NCI-H2029 (cell line): Measurements from ENCODE around the gene AP5S1.
A peak's percentile ranks its signal among the peaks of the same experiment; 100 is the strongest.

Source experiments
- DNase-seq: peaks from one replicate; lab custom pipeline; 2025; lab: John Stamatoyannopoulos, UW

The AP5S1 gene

DNA sequence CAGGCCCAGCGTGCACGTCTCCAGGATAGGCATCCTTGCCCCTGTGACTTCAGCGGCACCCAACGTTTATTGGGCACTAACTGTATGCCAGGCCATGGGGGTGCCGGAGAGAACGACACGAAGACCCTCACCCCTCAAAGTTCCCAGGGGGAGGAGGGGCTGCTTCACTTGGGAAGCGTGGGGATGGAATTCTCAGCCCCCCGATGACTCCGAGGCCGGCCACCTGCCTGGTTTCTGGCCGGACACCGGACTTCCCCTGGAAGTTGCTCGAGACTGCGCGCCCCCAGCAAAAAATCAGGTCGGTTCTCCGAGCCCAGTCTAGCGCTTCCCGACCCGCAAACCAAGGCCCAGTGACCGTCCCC, 26.0 kb downstream of the AP5S1 start:
- DNase-seq, result no peak

DNA sequence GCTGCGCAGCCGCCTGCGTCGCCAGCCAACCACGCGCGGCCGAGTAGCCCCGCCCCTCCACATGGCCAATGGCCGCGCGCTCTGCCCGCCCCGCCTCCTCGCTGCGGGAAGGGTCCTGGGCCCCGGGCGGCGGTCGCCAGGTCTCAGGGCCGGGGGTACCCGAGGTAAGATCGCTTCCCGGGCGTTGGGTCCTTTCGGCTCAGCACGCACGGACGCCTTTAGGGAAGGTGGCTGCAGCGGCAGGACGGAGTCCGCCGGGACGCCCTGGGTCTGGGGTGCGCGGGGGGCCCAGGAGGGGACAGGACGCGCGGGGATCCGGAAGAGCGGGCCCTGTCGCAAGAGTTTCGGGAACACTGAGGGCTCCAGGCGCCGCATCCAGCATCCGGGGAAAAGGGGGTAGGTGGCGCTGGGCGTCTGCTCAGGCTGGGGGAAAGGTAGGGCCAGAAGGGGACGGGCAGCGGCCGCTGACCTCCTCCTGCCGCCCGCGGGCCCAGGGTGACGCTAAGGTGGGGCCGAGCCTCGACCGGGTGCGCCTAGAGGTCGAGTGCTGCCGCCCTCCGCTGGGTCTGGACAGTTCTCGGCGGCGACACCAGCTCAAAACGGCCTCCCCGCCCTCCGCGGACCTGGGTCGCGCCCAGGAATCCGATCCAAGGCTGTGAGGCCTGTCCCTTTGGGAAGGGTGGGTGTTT, 26.5 kb downstream of the AP5S1 start, which contains the start of gene MAVS:
Gene MAVS (plus strand): TSS at position 95 of the 689 bp plus-strand sequence. CDS start 7,791 bp downstream, outside the sequence.
- DNase-seq, result peak; percentile 73

DNA sequence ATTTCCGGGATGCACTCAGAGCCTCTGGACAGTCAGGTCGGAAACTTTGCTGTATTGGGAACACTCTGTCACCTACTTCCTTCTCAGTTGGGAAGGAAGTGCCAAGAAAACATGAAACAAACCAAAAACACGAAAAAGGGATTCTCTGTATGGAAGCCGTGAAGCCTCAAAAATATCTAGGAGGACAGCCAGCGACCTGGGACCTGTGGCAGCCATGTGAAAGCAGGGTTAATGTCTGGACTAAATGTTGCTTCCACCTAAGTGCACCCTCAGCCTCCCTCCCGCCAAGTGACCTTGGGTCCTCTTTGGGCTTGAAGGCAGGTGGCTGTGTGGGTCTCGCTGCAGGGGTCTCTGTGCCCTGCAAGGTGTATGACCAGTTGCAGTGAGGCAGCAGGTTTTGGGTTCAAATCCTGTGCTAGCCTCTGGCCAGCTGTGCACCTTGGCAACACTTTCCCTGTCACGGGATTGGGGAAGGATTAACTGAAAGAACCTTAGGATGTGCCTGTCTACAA, 27.1 kb downstream of the AP5S1 start:
- no peak for DNase-seq

DNA sequence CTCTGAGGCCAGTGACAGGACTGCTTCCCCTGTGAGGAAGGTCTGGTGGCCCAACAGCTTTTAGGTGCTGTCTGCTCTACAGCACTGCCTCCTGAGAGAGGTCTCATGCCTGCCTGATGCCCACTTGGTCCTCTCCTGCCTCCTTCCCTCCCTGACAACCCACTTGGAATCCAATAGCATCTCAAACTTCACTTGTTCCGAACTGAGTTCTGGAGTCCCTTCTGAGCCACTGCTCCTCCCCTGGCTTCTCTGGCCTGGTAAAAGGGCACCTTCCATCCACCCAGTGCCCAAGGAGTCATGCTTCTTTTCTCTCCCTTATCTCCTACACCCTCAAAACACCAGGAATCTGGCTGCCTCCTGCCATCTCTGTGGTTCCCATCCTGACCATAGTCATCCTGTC, 28.2 kb downstream of the AP5S1 start:
- DNase-seq, result no peak

DNA sequence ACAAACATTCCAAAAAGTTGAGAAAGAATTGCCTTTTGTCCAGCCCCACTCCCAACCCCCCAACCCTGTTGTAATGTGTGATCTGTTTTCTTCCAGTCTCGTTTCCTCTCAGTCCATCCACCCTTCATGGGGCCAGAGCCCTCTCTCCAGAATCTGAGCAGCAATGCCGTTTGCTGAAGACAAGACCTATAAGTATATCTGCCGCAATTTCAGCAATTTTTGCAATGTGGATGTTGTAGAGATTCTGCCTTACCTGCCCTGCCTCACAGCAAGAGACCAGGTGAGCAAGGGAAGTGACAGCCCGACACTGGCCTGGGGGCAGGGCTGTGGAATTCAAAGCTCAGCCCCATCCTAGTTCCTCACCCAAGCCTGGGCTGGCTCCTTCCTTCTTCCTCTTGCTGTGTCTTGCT, 34.1 kb downstream of the AP5S1 start:
- DNase-seq, result no peak

DNA sequence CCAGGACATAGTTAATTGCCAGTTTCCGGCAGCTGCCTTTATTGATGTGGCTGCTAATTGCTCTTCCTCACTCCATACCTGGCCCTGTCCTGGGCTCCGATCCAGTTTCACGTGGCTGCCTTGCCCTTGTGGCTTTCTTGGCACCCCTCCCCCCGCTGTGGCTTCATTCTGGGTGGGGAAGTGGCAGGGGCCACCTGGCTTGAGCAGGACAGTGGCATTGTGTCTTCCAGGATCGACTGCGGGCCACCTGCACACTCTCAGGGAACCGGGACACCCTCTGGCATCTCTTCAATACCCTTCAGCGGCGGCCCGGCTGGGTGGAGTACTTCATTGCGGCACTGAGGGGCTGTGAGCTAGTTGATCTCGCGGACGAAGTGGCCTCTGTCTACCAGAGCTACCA, 37.1 kb downstream of the AP5S1 start:
- DNase-seq, result peak; percentile 91

DNA sequence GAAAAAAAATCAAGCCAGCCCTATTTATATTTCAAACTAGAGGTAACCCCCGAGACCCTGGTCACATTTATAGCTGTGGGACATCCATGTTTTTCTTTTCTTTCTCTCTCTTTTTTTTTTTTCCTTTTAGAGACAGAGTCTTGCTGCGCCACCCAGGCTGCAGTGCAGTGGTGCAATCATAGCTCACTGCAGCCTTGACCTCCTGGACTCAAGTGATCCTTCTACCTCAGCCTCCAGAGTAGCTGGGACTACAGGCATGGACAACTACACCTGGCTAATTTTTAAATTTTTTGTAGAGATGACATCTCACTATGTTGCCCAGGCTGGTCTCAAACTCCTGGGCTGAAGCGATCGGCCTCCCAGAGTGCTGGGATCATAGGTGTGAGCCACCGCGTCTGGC, 38.3 kb downstream of the AP5S1 start:
- DNase-seq, result no peak

DNA sequence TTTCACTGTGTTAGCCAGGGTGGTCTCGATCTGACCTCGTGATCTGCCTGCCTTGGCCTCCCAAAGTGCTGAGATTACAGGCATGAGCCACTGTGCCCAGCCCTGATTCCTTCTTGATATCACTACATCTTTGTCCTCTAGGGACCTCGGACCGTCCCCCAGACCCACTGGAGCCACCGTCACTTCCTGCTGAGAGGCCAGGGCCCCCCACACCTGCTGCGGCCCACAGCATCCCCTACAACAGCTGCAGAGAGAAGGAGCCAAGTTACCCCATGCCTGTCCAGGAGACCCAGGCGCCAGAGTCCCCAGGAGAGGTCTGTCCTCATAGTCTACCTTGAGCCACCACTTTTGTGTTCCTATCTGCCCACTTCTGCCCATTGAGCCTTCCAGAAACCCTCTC, 40.8 kb downstream of the AP5S1 start:
- no peak for DNase-seq

DNA sequence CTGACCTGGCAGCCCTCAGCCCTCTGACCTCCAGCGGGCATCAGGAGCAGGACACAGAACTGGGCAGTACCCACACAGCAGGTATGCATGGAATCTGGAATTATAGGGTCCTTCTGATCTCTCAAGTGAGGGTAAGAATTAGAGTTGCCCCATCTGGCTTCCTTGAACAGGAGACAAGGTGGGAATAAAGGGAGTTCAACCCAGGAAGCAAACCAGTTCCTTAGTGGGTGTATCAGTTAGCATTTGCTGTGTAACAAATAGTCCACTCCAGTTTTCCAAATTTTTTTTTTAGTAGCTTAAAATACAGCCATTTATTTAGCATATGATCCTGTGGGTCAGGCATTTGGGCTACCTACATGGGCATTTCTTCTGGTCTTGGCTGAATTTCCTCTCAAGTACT, 42.0 kb downstream of the AP5S1 start:
- no peak for DNase-seq

DNA sequence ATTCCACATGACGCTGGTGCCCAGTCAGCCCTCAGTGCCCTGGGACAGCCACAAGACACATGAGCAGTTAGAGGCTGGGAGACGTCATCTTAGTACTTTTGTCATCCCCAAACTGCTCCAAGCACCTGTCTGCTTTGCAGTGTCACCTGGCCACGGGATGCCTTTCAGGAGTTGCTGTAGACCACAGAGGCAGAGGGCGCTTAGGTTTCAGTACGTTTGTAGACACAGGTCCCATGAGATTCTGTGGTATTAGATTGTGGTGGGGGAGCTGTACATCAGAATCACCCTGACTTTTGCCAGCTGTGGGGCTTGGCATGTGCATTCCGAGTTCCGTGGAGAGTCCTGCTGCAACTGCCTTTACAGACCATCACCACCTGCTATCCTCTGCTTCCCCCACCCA, 43.0 kb downstream of the AP5S1 start:
- DNase-seq, result no peak

DNA sequence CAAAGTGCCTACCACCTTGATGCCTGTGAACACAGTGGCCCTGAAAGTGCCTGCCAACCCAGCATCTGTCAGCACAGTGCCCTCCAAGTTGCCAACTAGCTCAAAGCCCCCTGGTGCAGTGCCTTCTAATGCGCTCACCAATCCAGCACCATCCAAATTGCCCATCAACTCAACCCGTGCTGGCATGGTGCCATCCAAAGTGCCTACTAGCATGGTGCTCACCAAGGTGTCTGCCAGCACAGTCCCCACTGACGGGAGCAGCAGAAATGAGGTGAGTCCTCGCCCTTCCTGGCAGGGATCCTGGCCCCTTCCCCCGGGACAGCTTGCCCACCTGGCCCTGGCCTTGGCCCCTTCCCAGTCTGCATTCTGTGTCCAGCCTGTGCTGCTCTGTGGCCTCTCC, 44.2 kb downstream of the AP5S1 start:
- no peak for DNase-seq

DNA sequence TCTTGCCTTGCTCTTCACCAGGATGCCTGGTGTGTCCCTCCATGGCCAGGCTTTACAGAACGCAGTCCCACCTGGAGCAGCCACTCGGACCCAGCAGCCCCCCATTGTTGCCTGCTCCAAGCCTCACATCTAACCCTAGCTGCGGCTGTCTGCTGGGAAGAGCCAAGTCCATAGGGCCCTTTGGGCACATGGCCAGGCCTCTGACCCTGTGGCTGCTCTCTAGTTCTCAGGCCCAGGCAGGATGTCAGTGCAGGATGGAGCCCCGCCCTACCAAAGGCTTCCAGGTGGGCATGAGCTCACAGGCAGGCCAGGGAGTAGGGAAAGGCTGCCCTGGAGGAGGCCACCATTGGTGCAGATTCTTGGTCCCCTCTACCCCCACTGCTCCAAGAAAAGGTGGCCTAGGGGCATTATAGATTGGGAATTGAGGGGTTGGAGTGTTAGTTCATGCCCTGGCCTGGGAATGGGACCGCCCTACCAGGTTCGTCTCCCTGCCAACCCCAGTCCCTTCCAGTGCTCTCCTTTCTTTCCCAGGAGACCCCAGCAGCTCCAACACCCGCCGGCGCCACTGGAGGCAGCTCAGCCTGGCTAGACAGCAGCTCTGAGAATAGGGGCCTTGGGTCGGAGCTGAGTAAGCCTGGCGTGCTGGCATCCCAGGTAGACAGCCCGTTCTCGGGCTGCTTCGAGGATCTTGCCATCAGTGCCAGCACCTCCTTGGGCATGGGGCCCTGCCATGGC, 45.0 kb downstream of the AP5S1 start:
- no peak for DNase-seq

DNA sequence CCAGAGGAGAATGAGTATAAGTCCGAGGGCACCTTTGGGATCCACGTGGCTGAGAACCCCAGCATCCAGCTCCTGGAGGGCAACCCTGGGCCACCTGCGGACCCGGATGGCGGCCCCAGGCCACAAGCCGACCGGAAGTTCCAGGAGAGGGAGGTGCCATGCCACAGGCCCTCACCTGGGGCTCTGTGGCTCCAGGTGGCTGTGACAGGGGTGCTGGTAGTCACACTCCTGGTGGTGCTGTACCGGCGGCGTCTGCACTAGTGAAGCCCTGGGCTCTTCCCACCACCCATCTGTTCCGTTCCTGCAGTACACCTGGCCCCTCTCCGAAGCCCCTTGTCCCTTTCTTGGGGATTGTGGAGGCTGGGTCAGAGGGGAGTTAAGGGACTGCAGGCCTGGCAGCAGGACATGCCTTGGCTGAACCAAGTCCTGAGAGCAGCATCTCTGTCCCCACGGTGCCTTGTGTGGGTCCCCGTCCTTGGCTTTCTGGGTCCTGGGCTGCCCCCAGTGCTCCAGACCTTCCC, 45.6 kb downstream of the AP5S1 start:
- no peak for DNase-seq

DNA sequence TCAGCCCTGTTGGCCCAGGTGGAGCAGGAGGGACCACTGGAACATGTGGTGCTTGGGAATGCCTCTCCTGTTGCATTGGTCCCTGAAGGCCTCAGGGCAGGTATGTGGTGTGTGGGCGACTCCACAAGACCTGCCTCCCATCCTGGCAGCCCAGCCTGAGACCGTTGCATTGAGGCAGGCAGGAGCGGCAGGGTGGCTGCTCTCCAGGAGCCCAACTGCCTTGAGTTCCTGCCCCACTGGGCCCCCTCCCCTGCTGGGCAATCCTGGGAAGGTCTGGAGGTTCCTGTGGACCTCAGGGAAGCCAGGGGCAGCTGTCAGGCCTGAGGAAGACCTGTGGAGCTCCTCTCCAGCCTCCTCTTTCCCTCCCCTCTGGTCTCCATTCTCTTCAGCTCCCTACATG, 46.1 kb downstream of the AP5S1 start:
- no peak for DNase-seq

DNA sequence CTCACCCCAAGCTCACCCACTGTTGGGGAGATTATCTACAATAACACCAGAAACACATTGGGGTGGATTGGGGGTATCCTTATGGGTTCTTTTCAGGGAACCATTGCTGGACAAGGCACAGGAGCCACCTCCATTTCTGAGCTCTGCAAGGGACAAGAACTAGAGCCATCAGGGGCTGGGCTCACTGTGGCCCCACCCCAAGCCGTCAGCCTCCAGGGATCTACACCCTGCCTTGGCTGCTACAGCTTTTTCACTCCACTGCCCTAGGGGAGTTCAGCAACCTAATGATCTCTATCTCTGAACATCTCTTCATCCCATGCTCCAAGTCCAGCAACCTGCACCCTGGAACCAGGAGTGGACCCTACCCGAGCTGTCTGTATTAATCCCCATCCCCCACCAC, 47.5 kb downstream of the AP5S1 start:
- no peak for DNase-seq

DNA sequence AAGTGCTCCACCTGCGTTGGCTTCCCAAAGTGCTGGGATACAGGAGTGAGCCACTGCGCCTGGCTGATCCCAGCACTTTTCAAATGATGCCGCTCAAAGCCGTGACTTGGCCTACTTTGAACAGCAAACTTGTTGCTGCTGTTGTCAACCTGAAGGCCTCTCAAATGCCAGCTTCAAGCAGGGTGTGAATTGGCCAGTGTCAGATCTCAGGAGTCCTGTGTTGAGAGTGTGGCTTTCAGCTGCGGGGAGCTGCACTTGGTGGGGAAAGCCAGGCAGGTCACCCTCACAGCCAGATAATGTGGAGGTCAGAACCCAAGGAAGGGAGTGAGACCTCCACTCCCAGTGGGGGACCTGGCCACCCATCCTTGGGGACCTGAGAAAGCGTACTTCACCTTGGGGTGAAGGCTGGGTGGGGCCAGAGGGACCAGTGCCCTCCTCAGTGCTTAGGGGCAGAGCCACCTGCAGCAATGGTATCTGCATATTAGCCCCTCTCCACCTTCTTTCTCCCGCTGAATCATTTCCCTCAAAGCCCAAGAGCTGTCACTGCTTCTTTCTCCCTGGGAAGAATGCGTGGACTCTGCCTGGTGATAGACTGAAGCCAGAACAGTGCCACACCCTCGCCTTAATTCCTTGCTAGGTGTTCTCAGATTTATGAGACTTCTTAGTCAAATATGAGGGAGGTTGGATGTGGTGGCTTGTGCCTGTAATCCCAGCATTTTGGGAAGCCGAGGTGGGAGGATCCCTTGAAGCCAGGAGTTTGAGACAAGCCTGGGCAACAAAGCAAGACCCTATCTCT, 49.7 kb downstream of the AP5S1 start:
- no peak for DNase-seq

DNA sequence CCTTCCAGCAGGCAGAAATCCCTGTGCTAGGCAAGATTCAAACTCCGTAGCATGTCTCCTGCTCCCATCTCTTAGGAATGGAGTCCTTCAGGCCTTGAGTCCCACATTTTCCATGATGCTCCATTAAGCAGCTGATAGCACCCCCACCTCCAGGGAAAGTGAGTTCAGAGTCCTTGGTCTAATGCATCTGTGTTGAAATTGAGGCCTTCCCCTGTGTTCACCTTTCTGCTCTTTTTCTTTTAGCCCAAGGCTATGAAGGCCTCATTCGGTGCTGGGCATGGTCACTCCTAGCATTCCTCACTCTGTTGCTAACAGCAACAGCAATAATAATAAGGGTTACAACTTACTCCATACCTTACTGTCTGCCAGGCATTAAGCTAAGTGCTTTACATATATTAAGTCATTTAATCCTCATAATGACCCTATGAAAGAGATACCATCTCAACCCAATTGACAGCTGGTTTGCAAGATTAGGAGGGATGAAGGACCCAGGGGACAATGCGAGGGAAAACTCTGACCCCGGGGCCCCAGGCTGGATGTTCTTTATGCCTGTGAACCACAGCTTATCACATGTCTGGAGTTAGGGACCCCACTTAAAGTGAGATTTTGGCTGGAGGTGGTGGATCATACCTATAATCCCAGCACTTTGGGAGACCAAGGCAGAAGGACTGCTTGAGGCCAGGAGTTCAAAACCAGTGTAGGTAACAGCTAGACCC, 51.4 kb downstream of the AP5S1 start:
- no peak for DNase-seq

DNA sequence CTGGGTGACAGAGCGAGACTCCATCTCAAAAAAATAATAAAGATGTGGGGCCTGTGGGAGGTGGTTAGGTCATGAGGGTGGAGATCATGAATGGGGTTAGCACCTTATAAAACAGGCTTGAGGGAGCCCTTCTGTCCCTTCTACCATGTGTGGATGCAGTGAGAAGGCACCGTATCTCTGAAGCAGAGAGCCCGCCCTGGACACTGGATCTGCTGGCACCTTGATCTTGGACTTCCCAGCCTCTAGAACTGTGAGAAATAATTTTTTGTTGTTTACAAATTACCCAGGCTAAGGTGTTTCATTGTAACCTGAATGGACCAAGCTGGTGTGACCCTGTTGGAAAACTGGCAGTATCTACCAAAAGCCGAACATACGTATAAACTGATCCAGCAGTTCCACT, 53.2 kb downstream of the AP5S1 start:
- no peak for DNase-seq

DNA sequence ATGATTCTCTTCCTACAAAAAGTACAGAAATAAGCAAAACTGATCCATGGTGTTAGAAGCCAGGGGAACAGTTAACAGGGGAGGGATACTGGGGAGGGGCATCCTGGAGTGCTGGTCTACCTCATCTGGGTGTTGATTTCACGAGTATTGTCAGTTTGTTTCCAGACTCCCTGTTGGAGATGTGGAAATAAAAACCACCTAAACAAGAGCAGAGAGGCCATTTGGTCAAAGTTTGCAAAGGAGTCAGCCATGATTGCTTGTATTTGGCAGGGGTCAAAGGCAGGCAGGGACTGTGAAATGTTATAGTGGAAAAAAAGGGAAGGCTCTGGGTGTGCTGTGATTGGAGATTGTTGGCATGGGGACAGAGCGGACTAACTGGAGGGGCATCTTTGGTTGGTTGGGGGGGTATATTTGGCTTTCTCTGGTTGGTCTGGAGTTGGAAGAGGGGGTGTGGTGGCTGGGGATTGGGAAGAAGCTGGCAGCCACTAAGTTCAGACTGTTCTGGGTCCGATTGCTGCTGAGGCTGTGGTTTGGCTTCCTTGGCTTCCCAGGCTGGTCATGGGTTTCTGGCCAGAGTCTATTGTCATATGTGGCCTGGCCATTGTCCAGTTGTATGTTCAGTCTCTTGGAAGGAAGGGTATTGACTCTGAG, 54.0 kb downstream of the AP5S1 start:
- DNase-seq, result no peak

DNA sequence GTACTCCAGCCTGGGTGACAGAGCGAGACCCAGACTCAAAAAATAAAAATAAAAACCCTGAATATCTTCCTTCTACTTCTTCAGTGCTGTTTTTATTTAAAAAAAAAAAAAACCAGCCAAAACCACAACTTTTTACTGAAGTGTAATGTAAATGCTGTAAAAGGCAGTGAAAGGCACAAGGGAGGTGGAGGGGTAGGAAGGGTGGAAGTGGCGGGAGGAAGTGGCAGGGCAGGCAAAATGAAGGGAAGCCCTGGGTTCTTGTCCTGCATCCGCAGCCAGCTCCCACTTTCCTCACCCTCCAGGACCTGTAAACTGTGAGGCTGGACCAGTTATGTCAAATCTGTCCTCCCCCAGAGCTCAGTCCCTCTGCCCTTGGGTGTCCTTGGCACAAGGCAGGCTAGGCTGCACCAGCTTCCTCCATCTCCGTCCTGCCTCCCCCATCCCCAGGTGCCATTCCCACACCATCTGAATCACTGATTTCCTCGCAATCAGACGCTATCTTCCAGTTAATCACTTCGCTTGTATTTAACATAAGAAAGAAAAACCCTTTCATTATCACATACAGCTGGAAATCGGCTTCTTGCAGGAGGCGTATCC, 55.1 kb downstream of the AP5S1 start:
- DNase-seq, result no peak

DNA sequence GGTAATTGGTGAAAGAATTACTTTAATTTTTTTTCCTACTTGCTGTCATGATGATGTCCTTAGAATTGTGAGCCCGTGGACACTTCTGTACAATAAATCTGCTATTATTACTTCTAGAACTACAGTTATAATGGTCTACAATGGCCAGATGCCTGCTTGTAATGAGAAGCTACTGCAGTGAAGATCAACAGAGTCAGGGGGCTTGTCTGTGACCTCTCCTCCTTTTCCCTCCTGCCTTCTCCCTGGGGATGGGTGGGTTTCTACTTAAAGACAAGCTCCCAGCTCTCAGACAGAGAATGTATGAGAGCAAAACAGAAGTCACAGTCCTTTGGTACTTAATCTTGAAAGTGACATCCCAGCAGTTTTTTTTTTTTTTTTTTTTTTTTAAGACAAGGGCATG, 55.7 kb downstream of the AP5S1 start:
- no peak for DNase-seq
